Epidermal melanocyte (primary cell): ENCODE results near the gene NRXN2.

ENCODE experiments used
- DNase-seq: peaks from one replicate; pipeline ENCODE4 v3.0.0; 2011; ENCODE audit warnings: low spot score; ENCODE audit not compliant: insufficient read length

NRXN2 gene

GRCh38 chr11:64629796-64630562 is 93.0 kb downstream of the NRXN2 start:
- no peak for DNase-seq

- no peak for DNase-seq
Measured at GRCh38 chr11:64629103-64629502, 93.9 kb downstream of the NRXN2 start.

- DNase-seq: no peak
Measured at GRCh38 chr11:64628596-64628995, 94.4 kb downstream of the NRXN2 start.

- no peak for DNase-seq
Measured at GRCh38 chr11:64627371-64627770, 95.6 kb downstream of the NRXN2 start.

- no peak for DNase-seq
Measured at GRCh38 chr11:64626637-64627036, 96.4 kb downstream of the NRXN2 start.

GRCh38 chr11:64624883-64625481 is 98.0 kb downstream of the NRXN2 start:
- DNase-seq: no peak

- no peak for DNase-seq
Measured at GRCh38 chr11:64622681-64623080, 100.3 kb downstream of the NRXN2 start.

- DNase-seq: no peak
Measured at GRCh38 chr11:64621283-64622019, 101.5 kb downstream of the NRXN2 start.

- no peak for DNase-seq
Measured at GRCh38 chr11:64620381-64620971, 102.5 kb downstream of the NRXN2 start.

GRCh38 chr11:64619811-64620380 is 103.1 kb downstream of the NRXN2 start:
- no peak for DNase-seq

GRCh38 chr11:64619196-64619595 is 103.8 kb downstream of the NRXN2 start:
- no peak for DNase-seq

- no peak for DNase-seq
Measured at GRCh38 chr11:64616817-64617216, 106.2 kb downstream of the NRXN2 start.

GRCh38 chr11:64614917-64615316 is 108.1 kb downstream of the NRXN2 start:
- DNase-seq: no peak

- DNase-seq: no peak
Measured at GRCh38 chr11:64613648-64614047, 109.3 kb downstream of the NRXN2 start.

GRCh38 chr11:64611869-64612646 is 110.9 kb downstream of the NRXN2 start:
- no peak for DNase-seq

- no peak for DNase-seq
Measured at GRCh38 chr11:64611176-64611575, 111.8 kb downstream of the NRXN2 start.

- DNase-seq: no peak
Measured at GRCh38 chr11:64610596-64610995, 112.4 kb downstream of the NRXN2 start.

GRCh38 chr11:64609436-64610047 is 113.5 kb downstream of the NRXN2 start:
- DNase-seq: no peak

- no peak for DNase-seq
Measured at GRCh38 chr11:64608636-64609035, 114.4 kb downstream of the NRXN2 start.

- DNase-seq: peak; percentile 75
Measured at GRCh38 chr11:64608046-64608445, 115.0 kb downstream of the NRXN2 start.
